K562 (cell line): Measurements from ENCODE around the gene ADORA3. TPM values are rescaled to one million over a fixed set of nuclear protein-coding genes. Genes with fewer than 3 reads are reported as not detected.

Source experiments
- CHD4 ChIP-seq: fragments of 200-600 bp; sonication (generic); IDR thresholded peaks from 3 replicates; pipeline ENCODE4 v1.6.1; 2012; ENCODE audit warnings: low read depth, mild to moderate bottlenecking, mixed read lengths, low read length, inconsistent platforms; ENCODE audit not compliant: insufficient read depth, insufficient replicate concordance, poor library complexity, severe bottlenecking
- ETS2 ChIP-seq: IDR thresholded peaks from 2 replicates; pipeline ENCODE4 v1.6.1; 2016; ENCODE audit warnings: borderline replicate concordance, missing genetic modification characterization, mild to moderate bottlenecking, moderate library complexity, missing compliant biosample characterization; ENCODE audit not compliant: poor library complexity, severe bottlenecking
- FOXP1 ChIP-seq: sonication (generic); formaldehyde crosslinking; IDR thresholded peaks from 2 replicates; pipeline ENCODE4 v1.8.0; 2022; ENCODE audit warnings: mild to moderate bottlenecking, missing genetic modification reagents
- HEY1 ChIP-seq: fragments of 250-450 bp; sonication (Bioruptor Pico); IDR thresholded peaks from 2 replicates; pipeline ENCODE4 v1.5.0; 2020; ENCODE audit warnings: mild to moderate bottlenecking, moderate library complexity, borderline replicate concordance
- SP1 ChIP-seq: sonication (generic); formaldehyde crosslinking; IDR thresholded peaks from 2 replicates; pipeline ENCODE4 v1.8.1; 2022; ENCODE audit warnings: mild to moderate bottlenecking, missing genetic modification reagents
- ZNF511 ChIP-seq: sonication (generic); formaldehyde crosslinking; IDR thresholded peaks from 2 replicates; pipeline ENCODE4 v1.8.0; 2022; ENCODE audit warnings: mild to moderate bottlenecking, missing genetic modification reagents
- polyA plus RNA-seq, 8 experiments: library from polyadenylated mRNA; depleted of rRNA in 4 of 8; stranded (reverse) in 5 of 8; unstranded in 3 of 8; fragments of >200 nt; fragmentation: Nextera tagmentation in 2 of 8; fragmentation: Illumina TruSeq in 1 of 8; extraction: Ambion mirVana in 2 of 8; extraction: Trizol in 1 of 8; gene quantifications; 2 replicates each; pipeline versions ENCODE4 v1.2.1 to v1.2.3, GENCODE V29; 2011 to 2014; ENCODE audit warnings: inconsistent platforms in 1 of 8, missing spikeins in 1 of 8
- total RNA-seq, 7 experiments: library from RNA; depleted of rRNA in 6 of 7; stranded (reverse); fragments of >200 nt in 6 of 7; fragmentation: Illumina TruSeq in 2 of 7; extraction: Trizol in 2 of 7; gene quantifications; 2 replicates each; pipeline versions ENCODE4 v1.2.1 to v1.2.3, GENCODE V29; 2011 to 2021; ENCODE audit warnings: low replicate concordance in 1 of 7
- TF ChIP-seq, protein P1 (sequence below): fragments of 150-350 bp; conservative IDR thresholded peaks from 2 replicates; pipeline ENCODE4 v1.6.1; 2014; ENCODE audit warnings: low read length

The ADORA3 gene
- total and polyA plus RNA-seq, 9 of the 15 experiments (the other 6 are each of a cell fraction or from before 2014, with no cell fraction given) = 0.09 to 0.35 (median 0.16) TPM; not detected in 3

DNA sequence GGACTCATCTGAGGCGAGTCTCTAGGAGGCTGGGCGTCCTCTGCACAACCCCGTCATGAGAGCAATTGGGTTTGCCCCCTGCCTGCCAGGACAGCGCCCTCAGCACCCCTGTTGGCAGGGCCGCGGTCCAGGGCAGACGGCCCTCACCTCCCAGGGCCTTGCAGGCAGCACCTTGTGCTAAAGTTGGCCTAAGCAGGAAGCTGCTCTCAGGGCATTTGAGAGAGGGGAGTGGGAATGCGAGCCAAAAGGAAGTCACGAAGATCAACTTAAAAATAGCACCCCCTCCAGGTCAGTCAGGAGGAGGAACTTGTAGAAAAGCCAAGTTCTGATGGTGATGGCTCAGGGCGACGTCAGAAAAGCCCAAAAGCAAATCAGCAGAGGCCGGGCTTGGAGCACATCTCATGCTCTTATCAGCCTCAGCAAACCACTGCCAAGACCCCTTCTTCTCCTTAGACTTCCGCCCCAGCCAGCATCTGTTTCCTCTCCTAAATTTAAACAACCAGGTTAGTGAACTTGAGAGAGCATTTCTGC is 12.6 kb upstream of the ADORA3 start (continued):
- TF ChIP-seq ETS2 (tag) (no peak), HEY1 (CRISPR knock-in tag) (no peak), CHD4 (no peak), ZNF511 (CRISPR knock-in tag) (no peak), SP1 (CRISPR knock-in tag) (no peak), FOXP1 (0 out of 2 replicates have a peak, but pooled peaks have one; percentile 43)
- TF ChIP-seq, protein P1, sequence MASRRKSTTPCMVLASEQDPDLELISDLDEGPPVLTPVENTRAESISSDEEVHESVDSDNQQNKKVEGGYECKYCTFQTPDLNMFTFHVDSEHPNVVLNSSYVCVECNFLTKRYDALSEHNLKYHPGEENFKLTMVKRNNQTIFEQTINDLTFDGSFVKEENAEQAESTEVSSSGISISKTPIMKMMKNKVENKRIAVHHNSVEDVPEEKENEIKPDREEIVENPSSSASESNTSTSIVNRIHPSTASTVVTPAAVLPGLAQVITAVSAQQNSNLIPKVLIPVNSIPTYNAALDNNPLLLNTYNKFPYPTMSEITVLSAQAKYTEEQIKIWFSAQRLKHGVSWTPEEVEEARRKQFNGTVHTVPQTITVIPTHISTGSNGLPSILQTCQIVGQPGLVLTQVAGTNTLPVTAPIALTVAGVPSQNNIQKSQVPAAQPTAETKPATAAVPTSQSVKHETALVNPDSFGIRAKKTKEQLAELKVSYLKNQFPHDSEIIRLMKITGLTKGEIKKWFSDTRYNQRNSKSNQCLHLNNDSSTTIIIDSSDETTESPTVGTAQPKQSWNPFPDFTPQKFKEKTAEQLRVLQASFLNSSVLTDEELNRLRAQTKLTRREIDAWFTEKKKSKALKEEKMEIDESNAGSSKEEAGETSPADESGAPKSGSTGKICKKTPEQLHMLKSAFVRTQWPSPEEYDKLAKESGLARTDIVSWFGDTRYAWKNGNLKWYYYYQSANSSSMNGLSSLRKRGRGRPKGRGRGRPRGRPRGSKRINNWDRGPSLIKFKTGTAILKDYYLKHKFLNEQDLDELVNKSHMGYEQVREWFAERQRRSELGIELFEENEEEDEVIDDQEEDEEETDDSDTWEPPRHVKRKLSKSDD = no peak
